BE2C (cell line): Measurements from ENCODE around the gene B3GALT6.

ENCODE experiments used
- DNase-seq: peaks from one replicate; pipeline ENCODE4 v3.0.0-alpha.2; 2020
- H3K27me3 ChIP-seq: fragments of 250-450 bp; sonication (Bioruptor Pico); 2 replicates; pipeline ENCODE4 v1.5.1; 2020; ENCODE audit warnings: mild to moderate bottlenecking
- H3K36me3 ChIP-seq: fragments of 250-450 bp; sonication (Bioruptor Pico); 2 replicates; pipeline ENCODE4 v1.5.1; 2020; ENCODE audit warnings: mild to moderate bottlenecking
- H3K4me1 ChIP-seq: fragments of 250-450 bp; sonication (Bioruptor Pico); 2 replicates; pipeline ENCODE4 v1.5.1; 2020
- H3K4me3 ChIP-seq: 2 replicates; pipeline ENCODE4 v1.5.1; 2011; ENCODE audit warnings: low read depth, low read length
- H3K9me3 ChIP-seq: fragments of 250-450 bp; sonication (Bioruptor Pico); 2 replicates; pipeline ENCODE4 v1.5.1; 2020
- CTCF ChIP-seq: IDR thresholded peaks from 2 replicates; pipeline ENCODE4 v1.5.1; 2012; ENCODE audit warnings: mild to moderate bottlenecking, low read depth, low read length

The B3GALT6 gene

GRCh38 chr1:1262071-1262470, 30.0 kb downstream of the B3GALT6 start:
- H3K4me1 ChIP-seq: no peaks in the 10 kb centered on the region
- no peak for DNase-seq

GRCh38 chr1:1262758-1263157, 30.7 kb downstream of the B3GALT6 start:
- H3K9me3 ChIP-seq: no peaks in the 10 kb centered on the region
- peaks cover 77% of the 10 kb centered on the region for H3K36me3 ChIP-seq
- no peaks in the 10 kb centered on the region for H3K4me1 ChIP-seq
- H3K4me3 ChIP-seq: no peak overlapping the region
- TF ChIP-seq CTCF: no peak
- no peaks in the 10 kb centered on the region for H3K27me3 ChIP-seq
- DNase-seq: no peak

More at GRCh38 chr1:1262071-1262470, 30.0 kb downstream of the B3GALT6 start:
- Histone ChIP-seq H3K27me3 (no peaks in the 10 kb centered on the region), H3K4me3 (no peak overlapping the region), H3K9me3 (no peaks in the 10 kb centered on the region), H3K36me3 (peaks cover 73% of the 10 kb centered on the region)
- TF ChIP-seq CTCF: no peak

GRCh38 chr1:1264026-1264425, 32.0 kb downstream of the B3GALT6 start:
- Histone ChIP-seq H3K4me3 (no peak overlapping the region), H3K27me3 (no peaks in the 10 kb centered on the region), H3K9me3 (no peaks in the 10 kb centered on the region), H3K4me1 (no peaks in the 10 kb centered on the region), H3K36me3 (peaks cover 85% of the 10 kb centered on the region)
- no peak for TF ChIP-seq CTCF
- no peak for DNase-seq

- TF ChIP-seq CTCF: peak; percentile 26
- no peak overlapping the region for H3K4me3 ChIP-seq
- DNase-seq: no peak
- H3K27me3 ChIP-seq: no peaks in the 10 kb centered on the region
- H3K36me3 ChIP-seq: peaks cover 87% of the 10 kb centered on the region
- no peaks in the 10 kb centered on the region for H3K9me3 ChIP-seq
- no peaks in the 10 kb centered on the region for H3K4me1 ChIP-seq
Observed at GRCh38 chr1:1264868-1265272, 32.8 kb downstream of the B3GALT6 start.

- no peak for TF ChIP-seq CTCF
- Histone ChIP-seq H3K27me3 (no peaks in the 10 kb centered on the region), H3K4me1 (no peaks in the 10 kb centered on the region), H3K9me3 (no peaks in the 10 kb centered on the region), H3K4me3 (no peak overlapping the region), H3K36me3 (peaks cover 71% of the 10 kb centered on the region)
- no peak for DNase-seq
Observed at GRCh38 chr1:1267488-1268283, 35.6 kb downstream of the B3GALT6 start.

GRCh38 chr1:1268284-1268682, 36.2 kb downstream of the B3GALT6 start:
- H3K36me3 ChIP-seq: peaks cover 65% of the 10 kb centered on the region
- no peak for TF ChIP-seq CTCF
- no peak overlapping the region for H3K4me3 ChIP-seq
- no peaks in the 10 kb centered on the region for H3K27me3 ChIP-seq
- H3K9me3 ChIP-seq: no peaks in the 10 kb centered on the region
- no peaks in the 10 kb centered on the region for H3K4me1 ChIP-seq
- DNase-seq: no peak
